ENCODE data around the gene AJAP1.

AJAP1 gene

DNA sequence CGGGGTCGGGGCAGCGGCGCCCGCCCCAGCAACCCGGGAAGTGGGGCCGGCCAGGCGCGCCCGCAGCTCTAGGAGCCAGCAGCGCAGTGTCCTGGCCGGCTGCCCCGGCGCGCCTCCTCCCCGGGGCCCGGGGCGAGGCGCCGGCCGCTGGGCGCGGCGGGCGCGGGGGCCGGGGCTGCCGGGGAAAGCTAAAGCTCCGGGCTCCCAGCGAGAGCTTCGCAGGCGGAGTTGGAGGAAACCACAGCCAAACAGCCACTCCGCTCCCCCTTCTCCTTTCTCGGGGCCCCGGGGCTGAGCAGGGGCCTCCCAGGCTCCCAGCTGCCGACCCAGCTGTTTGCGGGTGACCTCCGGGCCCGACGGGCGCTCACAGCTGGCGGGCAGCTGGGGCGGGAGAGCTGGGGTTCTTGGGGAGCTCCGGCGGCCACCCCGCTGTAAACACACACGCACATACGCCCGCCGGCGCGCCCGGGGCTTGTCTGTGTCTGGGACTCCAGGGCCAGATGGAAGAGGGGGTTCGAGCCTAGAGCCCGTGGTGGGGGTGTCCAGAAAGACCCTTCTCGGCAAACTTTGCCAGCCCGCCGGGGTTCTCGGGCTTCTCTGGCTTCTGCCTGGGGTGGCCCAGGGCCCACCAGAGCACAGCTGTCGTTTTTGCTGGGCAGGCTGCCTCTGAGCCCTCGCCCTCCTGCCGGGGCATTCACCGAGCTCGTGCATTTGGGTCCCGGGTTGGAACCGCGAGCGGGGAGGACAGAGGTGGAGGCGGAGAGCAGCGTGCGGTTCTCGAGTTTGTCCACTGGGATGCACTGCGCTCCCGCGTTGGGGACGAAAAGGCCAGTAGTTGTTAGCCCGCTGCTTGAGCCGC, 1.5 kb downstream of the AJAP1 start:
- peak; percentile 59 for DNase-seq (ENCODE audit: low spot score)
- TF ChIP-seq, protein P1, sequence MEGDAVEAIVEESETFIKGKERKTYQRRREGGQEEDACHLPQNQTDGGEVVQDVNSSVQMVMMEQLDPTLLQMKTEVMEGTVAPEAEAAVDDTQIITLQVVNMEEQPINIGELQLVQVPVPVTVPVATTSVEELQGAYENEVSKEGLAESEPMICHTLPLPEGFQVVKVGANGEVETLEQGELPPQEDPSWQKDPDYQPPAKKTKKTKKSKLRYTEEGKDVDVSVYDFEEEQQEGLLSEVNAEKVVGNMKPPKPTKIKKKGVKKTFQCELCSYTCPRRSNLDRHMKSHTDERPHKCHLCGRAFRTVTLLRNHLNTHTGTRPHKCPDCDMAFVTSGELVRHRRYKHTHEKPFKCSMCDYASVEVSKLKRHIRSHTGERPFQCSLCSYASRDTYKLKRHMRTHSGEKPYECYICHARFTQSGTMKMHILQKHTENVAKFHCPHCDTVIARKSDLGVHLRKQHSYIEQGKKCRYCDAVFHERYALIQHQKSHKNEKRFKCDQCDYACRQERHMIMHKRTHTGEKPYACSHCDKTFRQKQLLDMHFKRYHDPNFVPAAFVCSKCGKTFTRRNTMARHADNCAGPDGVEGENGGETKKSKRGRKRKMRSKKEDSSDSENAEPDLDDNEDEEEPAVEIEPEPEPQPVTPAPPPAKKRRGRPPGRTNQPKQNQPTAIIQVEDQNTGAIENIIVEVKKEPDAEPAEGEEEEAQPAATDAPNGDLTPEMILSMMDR (IDR thresholded peaks at IDR 0.05; ENCODE audit: extremely low read depth, insufficient read depth, missing control alignments), result peak; percentile 18
- in situ Hi-C loops (cut with MboI; ENCODE audit: low pct_unique_long_range_greater_than_20kb, low sequenced_read_pairs, unreplicated experiment), result no loop called here

- TF ChIP-seq, protein P1 (IDR thresholded peaks at IDR 0.05; ENCODE audit: extremely low read depth, insufficient read depth, missing control alignments), result no peak
- in situ Hi-C loops (cut with MboI; ENCODE audit: low pct_unique_long_range_greater_than_20kb, low sequenced_read_pairs, unreplicated experiment), result no loop called here
- peak; percentile 38 for DNase-seq (ENCODE audit: low spot score)
Measured at GRCh38 chr1:4656533-4657140, 2.2 kb downstream of the AJAP1 start.

DNA sequence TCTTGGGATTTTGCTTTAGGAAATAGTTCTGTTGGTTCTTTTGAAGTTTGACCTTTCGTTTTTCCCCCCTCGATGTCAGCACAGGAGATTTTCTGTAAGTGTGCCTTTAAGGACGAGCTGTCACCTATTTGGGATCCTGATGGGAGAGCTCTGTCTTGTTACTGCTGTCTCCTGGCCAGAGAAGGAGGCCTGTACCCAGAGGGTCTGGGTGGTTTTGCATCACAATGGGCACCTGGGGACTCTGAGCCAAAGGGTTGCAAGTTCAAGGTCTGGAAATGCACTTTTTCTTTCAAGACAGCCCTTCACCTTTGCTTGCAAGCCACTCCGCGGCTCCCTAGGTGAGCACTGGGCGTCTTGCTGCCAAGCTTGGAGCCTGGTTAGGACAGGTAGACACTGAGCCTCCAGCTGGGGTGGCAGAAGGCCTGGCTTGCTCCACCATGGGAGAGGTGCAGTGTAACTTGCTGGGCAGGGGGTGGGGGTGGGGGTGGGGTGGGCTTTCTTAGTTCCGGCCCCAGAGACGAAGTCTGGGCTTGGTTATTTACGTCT, 2.9 kb downstream of the AJAP1 start:
- no peak for DNase-seq (ENCODE audit: low spot score)
- TF ChIP-seq, protein P1 (IDR thresholded peaks at IDR 0.05; ENCODE audit: extremely low read depth, insufficient read depth, missing control alignments), result no peak
- in situ Hi-C loops (cut with MboI; ENCODE audit: low pct_unique_long_range_greater_than_20kb, low sequenced_read_pairs, unreplicated experiment), result no loop called here

- TF ChIP-seq, protein P1 (IDR thresholded peaks at IDR 0.05; ENCODE audit: extremely low read depth, insufficient read depth, missing control alignments), result no peak
- no peak for DNase-seq (ENCODE audit: low spot score)
- in situ Hi-C loops (cut with MboI; ENCODE audit: low pct_unique_long_range_greater_than_20kb, low sequenced_read_pairs, unreplicated experiment), result no loop called here
Measured at GRCh38 chr1:4657960-4658541, 3.6 kb downstream of the AJAP1 start.

- DNase-seq (ENCODE audit: low spot score), result no peak
- in situ Hi-C loops (cut with MboI; ENCODE audit: low pct_unique_long_range_greater_than_20kb, low sequenced_read_pairs, unreplicated experiment), result no loop called here
- TF ChIP-seq, protein P1 (IDR thresholded peaks at IDR 0.05; ENCODE audit: extremely low read depth, insufficient read depth, missing control alignments), result no peak
Measured at GRCh38 chr1:4658643-4659628, 4.5 kb downstream of the AJAP1 start.
